ENCODE measurements around the gene LDLRAD4. TPM values are rescaled to one million over a fixed set of nuclear protein-coding genes. Genes with fewer than 3 reads are reported as not detected.

LDLRAD4 gene
- total and polyA plus RNA-seq, 2 donors, result 46.9 to 80.0 TPM

- no peaks in the 10 kb centered on the region for H3K27me3 ChIP-seq (ENCODE audit: control insufficient read depth in 2 of 2, insufficient read depth in 1 of 2, low read length in 1 of 2)
- H3K4me3 ChIP-seq (ENCODE audit: low read length in 2 of 2), result no peak overlapping the region
- H3K4me1 ChIP-seq (ENCODE audit: control insufficient read depth in 2 of 2, insufficient read depth in 2 of 2, low read length in 2 of 2), result peaks cover 18 to 38% of the 10 kb centered on the region in 2 donors
- H3K27ac ChIP-seq (ENCODE audit: low read depth in 1 of 2, low read length in 1 of 2), result no peak overlapping the region
- DNase-seq (ENCODE audit: low read depth in 6 of 9, low spot score in 9 of 9), result no peak
- peaks cover 1 to 8% of the 10 kb centered on the region in 2 donors for H3K9me3 ChIP-seq (ENCODE audit: control insufficient read depth in 2 of 2, insufficient read depth in 1 of 2, low read length in 1 of 2)
- H3K36me3 ChIP-seq (ENCODE audit: control insufficient read depth in 2 of 2, insufficient read depth in 2 of 2, low read length in 1 of 2), result peaks cover 34 to 73% of the 10 kb centered on the region in 2 donors
- WGBS, result 87% methylated on average over 11 of the region's 11 CpGs
Observed at GRCh38 chr18:13481331-13481730, 262.8 kb downstream of the LDLRAD4 start.

DNA sequence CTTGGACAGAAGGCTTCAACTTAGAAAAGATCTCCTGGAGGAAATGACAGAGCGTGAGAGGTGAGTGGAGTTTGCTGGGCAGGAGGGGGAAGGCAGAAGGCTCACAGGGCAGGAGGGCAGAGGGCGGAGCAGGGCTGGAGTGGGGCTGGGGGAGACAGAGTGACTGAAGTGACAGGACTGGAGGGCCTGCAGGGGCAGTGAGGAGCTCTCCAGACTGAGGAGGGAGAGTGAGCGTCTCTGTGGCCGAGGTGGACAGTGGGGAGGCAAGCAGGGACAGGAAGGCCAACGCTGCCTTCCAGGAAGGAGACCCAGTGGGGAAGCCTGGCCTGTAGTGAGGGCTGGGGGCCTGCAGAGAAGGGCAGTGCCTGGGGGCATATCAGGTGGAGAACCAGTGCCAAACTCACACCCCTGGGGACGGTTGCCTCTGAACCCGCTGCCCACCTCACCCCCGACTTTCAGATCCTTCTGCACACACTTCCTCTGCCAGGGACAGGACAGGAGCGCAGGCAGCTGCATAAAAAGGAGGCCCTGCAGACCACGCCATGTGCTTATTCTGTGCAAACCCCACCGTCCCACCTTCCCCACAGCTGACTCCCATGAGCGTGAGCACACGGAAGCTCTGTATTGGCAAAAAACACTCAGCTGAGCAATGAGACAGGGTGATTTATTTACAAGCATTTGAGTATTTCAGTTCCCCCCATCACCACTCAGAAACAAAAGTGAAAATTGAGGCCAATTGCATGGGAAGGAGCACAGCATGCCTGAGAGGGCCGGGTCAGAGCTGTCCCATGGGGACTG, 263.5 kb downstream of the LDLRAD4 start:
- Histone ChIP-seq H3K27me3 (ENCODE audit: control insufficient read depth in 2 of 2, insufficient read depth in 1 of 2, low read length in 1 of 2) (no peaks in the 10 kb centered on the region), H3K9me3 (ENCODE audit: control insufficient read depth in 2 of 2, insufficient read depth in 1 of 2, low read length in 1 of 2) (peaks cover 1 to 8% of the 10 kb centered on the region in 2 donors), H3K27ac (ENCODE audit: low read depth in 1 of 2, low read length in 1 of 2) (peak overlapping the region; percentile 28 to 40), H3K4me1 (ENCODE audit: control insufficient read depth in 2 of 2, insufficient read depth in 2 of 2, low read length in 2 of 2) (peaks cover 18 to 38% of the 10 kb centered on the region in 2 donors), H3K4me3 (ENCODE audit: low read length in 2 of 2) (no peak overlapping the region), H3K36me3 (ENCODE audit: control insufficient read depth in 2 of 2, insufficient read depth in 2 of 2, low read length in 1 of 2) (peaks cover 40 to 72% of the 10 kb centered on the region in 2 donors)
- peak in 1 of 9 donors; percentile 33 for DNase-seq (ENCODE audit: low read depth in 6 of 9, low spot score in 9 of 9)
- WGBS, result 61% methylated on average over 14 of the region's 14 CpGs

GRCh38 chr18:13482618-13482945, 264.0 kb downstream of the LDLRAD4 start:
- 96% methylated on average over 1 of the region's 1 CpG for WGBS
- DNase-seq (ENCODE audit: low read depth in 6 of 9, low spot score in 9 of 9), result no peak
- Histone ChIP-seq H3K4me1 (ENCODE audit: control insufficient read depth in 2 of 2, insufficient read depth in 2 of 2, low read length in 2 of 2) (peaks cover 18 to 38% of the 10 kb centered on the region in 2 donors), H3K36me3 (ENCODE audit: control insufficient read depth in 2 of 2, insufficient read depth in 2 of 2, low read length in 1 of 2) (peaks cover 40 to 72% of the 10 kb centered on the region in 2 donors), H3K27ac (ENCODE audit: low read depth in 1 of 2, low read length in 1 of 2) (peak overlapping the region; percentile 28 to 40), H3K9me3 (ENCODE audit: control insufficient read depth in 2 of 2, insufficient read depth in 1 of 2, low read length in 1 of 2) (peaks cover 1 to 8% of the 10 kb centered on the region in 2 donors), H3K4me3 (ENCODE audit: low read length in 2 of 2) (no peak overlapping the region), H3K27me3 (ENCODE audit: control insufficient read depth in 2 of 2, insufficient read depth in 1 of 2, low read length in 1 of 2) (no peaks in the 10 kb centered on the region)

DNA sequence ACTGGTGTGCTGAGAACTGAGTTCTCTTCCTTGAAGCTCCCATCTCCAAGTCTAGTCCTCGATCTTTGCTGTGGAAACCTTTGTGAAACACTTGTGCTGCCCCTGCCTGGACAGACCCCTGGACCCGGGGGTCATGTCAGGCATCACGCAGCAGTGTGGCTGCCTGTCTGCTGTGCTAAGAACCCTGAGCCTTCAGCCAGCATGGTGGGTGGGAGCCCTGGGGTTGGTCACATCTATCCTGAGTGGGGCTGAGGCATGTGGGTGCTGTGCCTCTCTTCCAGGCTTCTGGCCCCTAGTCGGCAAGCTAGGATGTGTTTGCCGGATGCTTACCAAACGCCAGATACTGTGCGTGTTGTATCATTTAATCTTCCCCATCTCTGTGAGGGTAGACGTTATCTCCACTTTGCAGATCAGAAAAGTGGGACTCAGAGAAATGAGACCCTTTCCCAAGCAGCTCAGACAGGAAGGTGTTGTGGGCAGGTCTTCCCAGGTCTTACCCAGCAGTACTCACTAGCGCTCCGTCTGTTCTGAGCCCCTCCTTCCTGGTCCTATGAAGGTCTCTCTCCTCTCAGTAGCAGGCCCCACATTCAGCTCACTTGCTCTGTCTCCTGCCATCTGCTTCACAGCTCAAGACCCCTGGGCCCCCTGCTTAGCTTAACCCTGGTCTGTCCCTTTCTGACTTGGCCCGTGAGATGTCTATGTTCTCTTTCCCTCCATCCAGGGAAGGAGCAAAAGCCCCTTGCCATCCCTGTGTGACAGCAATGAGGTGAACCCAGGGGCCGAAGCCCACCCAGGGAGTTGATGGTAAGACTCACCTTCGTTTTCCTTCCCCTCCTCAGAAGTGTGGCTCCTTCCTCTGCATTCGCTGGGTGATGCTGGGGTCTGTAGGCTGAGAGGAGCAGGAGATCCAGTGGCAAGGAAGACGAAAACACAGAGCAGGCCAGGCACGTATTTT, 265.0 kb downstream of the LDLRAD4 start:
- H3K27me3 ChIP-seq (ENCODE audit: control insufficient read depth in 2 of 2, insufficient read depth in 1 of 2, low read length in 1 of 2), result no peaks in the 10 kb centered on the region
- WGBS, result 54% methylated on average over 16 of the region's 16 CpGs
- peak overlapping the region; percentile 55 to 72 for H3K27ac ChIP-seq (ENCODE audit: low read depth in 1 of 2, low read length in 1 of 2)
- no peak overlapping the region for H3K4me3 ChIP-seq (ENCODE audit: low read length in 2 of 2)
- H3K36me3 ChIP-seq (ENCODE audit: control insufficient read depth in 2 of 2, insufficient read depth in 2 of 2, low read length in 1 of 2), result peaks cover 40 to 73% of the 10 kb centered on the region in 2 donors
- H3K4me1 ChIP-seq (ENCODE audit: control insufficient read depth in 2 of 2, insufficient read depth in 2 of 2, low read length in 2 of 2), result peaks cover 18 to 38% of the 10 kb centered on the region in 2 donors
- peaks cover 1 to 8% of the 10 kb centered on the region in 2 donors for H3K9me3 ChIP-seq (ENCODE audit: control insufficient read depth in 2 of 2, insufficient read depth in 1 of 2, low read length in 1 of 2)
- peak in 2 of 9 donors; percentile 48 to 66 for DNase-seq (ENCODE audit: low read depth in 6 of 9, low spot score in 9 of 9)

- Histone ChIP-seq H3K27me3 (ENCODE audit: control insufficient read depth in 2 of 2, insufficient read depth in 1 of 2, low read length in 1 of 2) (no peaks in the 10 kb centered on the region), H3K36me3 (ENCODE audit: control insufficient read depth in 2 of 2, insufficient read depth in 2 of 2, low read length in 1 of 2) (peaks cover 40 to 76% of the 10 kb centered on the region in 2 donors), H3K27ac (ENCODE audit: low read depth in 1 of 2, low read length in 1 of 2) (no peak overlapping the region), H3K9me3 (ENCODE audit: control insufficient read depth in 2 of 2, insufficient read depth in 1 of 2, low read length in 1 of 2) (peaks cover 1 to 4% of the 10 kb centered on the region in 2 donors), H3K4me3 (ENCODE audit: low read length in 2 of 2) (no peak overlapping the region), H3K4me1 (ENCODE audit: control insufficient read depth in 2 of 2, insufficient read depth in 2 of 2, low read length in 2 of 2) (peaks cover 18 to 38% of the 10 kb centered on the region in 2 donors)
- 92% methylated on average over 6 of the region's 6 CpGs for WGBS
- DNase-seq (ENCODE audit: low read depth in 6 of 9, low spot score in 9 of 9), result no peak
Observed at GRCh38 chr18:13485182-13485581, 266.6 kb downstream of the LDLRAD4 start.

DNA sequence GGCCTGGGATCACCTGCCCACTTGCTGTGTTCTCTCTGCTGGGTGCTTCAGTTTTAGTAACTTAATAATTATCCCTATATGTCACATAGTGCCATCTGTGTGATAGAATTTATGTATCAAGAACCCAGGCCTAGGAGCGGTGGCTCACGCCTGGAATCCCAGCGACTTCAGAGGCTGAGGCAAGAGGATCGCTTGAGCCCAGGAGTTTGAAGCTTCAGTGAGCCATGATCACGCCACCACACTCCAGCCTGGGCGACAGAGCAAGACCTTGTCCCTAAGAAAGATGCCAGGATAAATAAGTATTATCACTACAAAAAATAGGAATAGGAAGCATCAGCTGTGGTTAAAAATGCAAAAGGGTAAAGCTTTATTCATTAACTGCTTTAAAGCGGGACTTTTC, 267.0 kb downstream of the LDLRAD4 start:
- H3K9me3 ChIP-seq (ENCODE audit: control insufficient read depth in 2 of 2, insufficient read depth in 1 of 2, low read length in 1 of 2), result peaks cover 1 to 4% of the 10 kb centered on the region in 2 donors
- no peak overlapping the region for H3K27ac ChIP-seq (ENCODE audit: low read depth in 1 of 2, low read length in 1 of 2)
- no peak for DNase-seq (ENCODE audit: low read depth in 6 of 9, low spot score in 9 of 9)
- H3K27me3 ChIP-seq (ENCODE audit: control insufficient read depth in 2 of 2, insufficient read depth in 1 of 2, low read length in 1 of 2), result no peaks in the 10 kb centered on the region
- peaks cover 18 to 35% of the 10 kb centered on the region in 2 donors for H3K4me1 ChIP-seq (ENCODE audit: control insufficient read depth in 2 of 2, insufficient read depth in 2 of 2, low read length in 2 of 2)
- WGBS, result 98% methylated on average over 7 of the region's 7 CpGs
- H3K36me3 ChIP-seq (ENCODE audit: control insufficient read depth in 2 of 2, insufficient read depth in 2 of 2, low read length in 1 of 2), result peaks cover 40 to 75% of the 10 kb centered on the region in 2 donors
- no peak overlapping the region for H3K4me3 ChIP-seq (ENCODE audit: low read length in 2 of 2)

GRCh38 chr18:13486284-13486683, 267.7 kb downstream of the LDLRAD4 start:
- peaks cover 16 to 32% of the 10 kb centered on the region in 2 donors for H3K4me1 ChIP-seq (ENCODE audit: control insufficient read depth in 2 of 2, insufficient read depth in 2 of 2, low read length in 2 of 2)
- peaks cover 43 to 76% of the 10 kb centered on the region in 2 donors for H3K36me3 ChIP-seq (ENCODE audit: control insufficient read depth in 2 of 2, insufficient read depth in 2 of 2, low read length in 1 of 2)
- H3K27me3 ChIP-seq (ENCODE audit: control insufficient read depth in 2 of 2, insufficient read depth in 1 of 2, low read length in 1 of 2), result no peaks in the 10 kb centered on the region
- no peak overlapping the region for H3K27ac ChIP-seq (ENCODE audit: low read depth in 1 of 2, low read length in 1 of 2)
- over 99% methylated on average over 5 of the region's 5 CpGs for WGBS
- peaks cover 1 to 4% of the 10 kb centered on the region in 2 donors for H3K9me3 ChIP-seq (ENCODE audit: control insufficient read depth in 2 of 2, insufficient read depth in 1 of 2, low read length in 1 of 2)
- H3K4me3 ChIP-seq (ENCODE audit: low read length in 2 of 2), result no peak overlapping the region
- DNase-seq (ENCODE audit: low read depth in 6 of 9, low spot score in 9 of 9), result no peak

- Histone ChIP-seq H3K27ac (ENCODE audit: low read depth in 1 of 2, low read length in 1 of 2) (no peak overlapping the region), H3K4me3 (ENCODE audit: low read length in 2 of 2) (no peak overlapping the region), H3K27me3 (ENCODE audit: control insufficient read depth in 2 of 2, insufficient read depth in 1 of 2, low read length in 1 of 2) (no peaks in the 10 kb centered on the region), H3K4me1 (ENCODE audit: control insufficient read depth in 2 of 2, insufficient read depth in 2 of 2, low read length in 2 of 2) (peaks cover 14 to 28% of the 10 kb centered on the region in 2 donors), H3K36me3 (ENCODE audit: control insufficient read depth in 2 of 2, insufficient read depth in 2 of 2, low read length in 1 of 2) (peaks cover 46 to 80% of the 10 kb centered on the region in 2 donors), H3K9me3 (ENCODE audit: control insufficient read depth in 2 of 2, insufficient read depth in 1 of 2, low read length in 1 of 2) (peaks cover 1 to 4% of the 10 kb centered on the region in 2 donors)
- WGBS, result 91% methylated on average over 9 of the region's 9 CpGs
- DNase-seq (ENCODE audit: low read depth in 6 of 9, low spot score in 9 of 9), result no peak
Observed at GRCh38 chr18:13486686-13487085, 268.1 kb downstream of the LDLRAD4 start.
